K562 (cell line): ENCODE measurements around the gene SIX6. TPM values are rescaled to one million over a fixed set of nuclear protein-coding genes. Genes with fewer than 3 reads are reported as not detected.
"Not testable (repeated sequence)": the region's sequence is repeated elsewhere in the genome, so short reads cannot be mapped to it uniquely, and the experiment has no call there.

Source experiments
- ATAC-seq: fragments of 200-7000 bp; cut with Tn5 transposase; 3 replicates; pipeline ENCODE4 v1.9.1; 2020; ENCODE audit warnings: moderate library complexity
- BruUV-seq: library from RNA; stranded (reverse); fragments of 400-500 nt; replicated peaks from 2 replicates; lab custom pipeline; 2021; lab: Mats Ljungman, UMichigan
- CTCF ChIA-PET: fragments of 300-600 bp; formaldehyde crosslinking; extraction: SDS; loops from one replicate; lab custom pipeline; 2021; ENCODE audit warnings: low intra/inter-chr PET ratio; lab: Yijun Ruan, JAX
- POLR2A ChIA-PET: fragments of 300-600, 350-650 bp; sonication (Branson Sonifier 250); formaldehyde crosslinking; extraction: SDS; loops from one replicate; lab custom pipeline; 2021; ENCODE audit warnings: antibody characterized with exemption, inconsistent platforms; lab: Yijun Ruan, JAX
- DNase-seq, 4 experiments: peaks; one replicate each; pipeline versions ENCODE4 v3.0.0 to v3.0.0-alpha.2; 2011 to 2018; ENCODE audit warnings: low spot score in 3 of 4, mixed read lengths in 3 of 4; ENCODE audit errors: extremely low read depth in 1 of 4
- FAIRE-seq: peaks from 2 replicates; lab custom pipeline; 2011; peaks lifted over from hg19 to GRCh38; lab: Jason Lieb, UNC
- H2AFZ ChIP-seq: 2 replicates; pipeline ENCODE4 v1.6.0; 2011; ENCODE audit warnings: low read depth, low read length, control low read depth, inconsistent platforms
- H3K27ac ChIP-seq: fragments of 200-600 bp; 3 replicates; pipeline ENCODE4 v1.8.0; 2011; ENCODE audit warnings: low read depth, mild to moderate bottlenecking, control low read depth, inconsistent platforms, low read length, moderate library complexity, mixed read lengths; ENCODE audit errors: extremely low read depth
- H3K27me3 ChIP-seq, 2 experiments: fragments of 300-600 bp in 1 of 2; 2 replicates in 1 of 2; 3 replicates in 1 of 2; pipeline versions ENCODE4 v1.6.0 to v1.8.0; 2011; ENCODE audit warnings: inconsistent platforms in 2 of 2, low read length in 2 of 2, mild to moderate bottlenecking in 1 of 2, mixed read lengths in 1 of 2, moderate library complexity in 1 of 2; ENCODE audit not compliant: control insufficient read depth in 2 of 2, insufficient read depth in 2 of 2
- H3K36me3 ChIP-seq: fragments of 300-600 bp; 3 replicates; pipeline ENCODE4 v1.8.0; 2011; ENCODE audit warnings: mild to moderate bottlenecking, low read length, inconsistent platforms; ENCODE audit not compliant: control insufficient read depth, insufficient read depth
- H3K4me1 ChIP-seq, 2 experiments: fragments of 200-600 bp in 1 of 2; replicated peaks in 1 of 2; 2 replicates in 1 of 2; 3 replicates in 1 of 2; pipeline versions ENCODE4 v1.5.1 to v1.8.0; 2011; ENCODE audit warnings: inconsistent platforms in 2 of 2, low read length in 2 of 2, mild to moderate bottlenecking in 1 of 2, mixed read lengths in 1 of 2, moderate library complexity in 1 of 2; ENCODE audit not compliant: control insufficient read depth in 2 of 2, insufficient read depth in 2 of 2
- H3K4me2 ChIP-seq: 2 replicates; pipeline ENCODE4 v1.6.1; 2011; ENCODE audit warnings: low read length, control low read depth, inconsistent platforms, mixed read lengths; ENCODE audit not compliant: insufficient read depth
- H3K4me3 ChIP-seq: fragments of 200-600 bp; sonication (generic), shearing (Covaris generic); 2 replicates; pipeline ENCODE4 v1.5.1; 2016; ENCODE audit warnings: control low read depth, inconsistent platforms
- H3K79me2 ChIP-seq: fragments of 200-600 bp; 3 replicates; pipeline ENCODE4 v1.8.0; 2011; ENCODE audit warnings: low read length, inconsistent platforms; ENCODE audit not compliant: control insufficient read depth, insufficient read depth
- H3K9ac ChIP-seq, 2 experiments: 2 replicates each; pipeline versions ENCODE4 v1.6.0 to v1.6.1; 2011; ENCODE audit warnings: low read depth in 2 of 2, low read length in 2 of 2, control low read depth in 1 of 2, inconsistent platforms in 1 of 2, mild to moderate bottlenecking in 1 of 2, mixed read lengths in 1 of 2; ENCODE audit not compliant: insufficient read depth in 1 of 2
- H3K9me1 ChIP-seq: one replicate; pipeline ENCODE4 v1.6.0; 2011; ENCODE audit warnings: inconsistent platforms, mild to moderate bottlenecking, low read length, moderate library complexity; ENCODE audit not compliant: control insufficient read depth, insufficient read depth
- H3K9me3 ChIP-seq: replicated peaks from 2 replicates; pipeline ENCODE4 v1.5.1; 2011; ENCODE audit warnings: low read depth, low read length, inconsistent platforms; ENCODE audit not compliant: control insufficient read depth, insufficient read depth
- H4K20me1 ChIP-seq: replicated peaks from 2 replicates; pipeline ENCODE4 v1.6.1; 2011; ENCODE audit warnings: low read length, inconsistent platforms, mixed read lengths; ENCODE audit not compliant: control insufficient read depth, insufficient read depth
- ARID1B ChIP-seq: fragments of 450-650 bp; IDR thresholded peaks from 2 replicates; pipeline ENCODE4 v1.6.1; 2016; ENCODE audit warnings: antibody characterized with exemption, mild to moderate bottlenecking, inconsistent platforms
- ATF3 ChIP-seq, 2 experiments: fragments of 450-650 bp in 1 of 2; sonication (generic) in 1 of 2; formaldehyde crosslinking in 1 of 2; IDR thresholded peaks in 1 of 2; conservative IDR thresholded peaks in 1 of 2; 2 replicates each; pipeline versions ENCODE4 v1.6.1 to v1.8.1; 2016 to 2023; ENCODE audit warnings: mild to moderate bottlenecking in 2 of 2, moderate library complexity in 2 of 2, inconsistent platforms in 1 of 2, missing genetic modification reagents in 1 of 2
- FOSL1 ChIP-seq: fragments of 200-800 bp; sonication (Bioruptor generic); conservative IDR thresholded peaks from 2 replicates; pipeline ENCODE4 v1.6.1; 2016; ENCODE audit warnings: missing genetic modification characterization, missing compliant biosample characterization
- KHSRP ChIP-seq: fragments of 450-650 bp; IDR thresholded peaks from 2 replicates; pipeline ENCODE4 v1.6.1; 2017
- USF2 ChIP-seq: sonication (generic); formaldehyde crosslinking; IDR thresholded peaks from 2 replicates; pipeline ENCODE4 v1.5.0; 2020; ENCODE audit warnings: missing genetic modification reagents
- ZNF668 ChIP-seq: fragments of 250-450 bp; sonication (Bioruptor Pico); IDR thresholded peaks from 2 replicates; pipeline ENCODE4 v1.8.0; 2022; ENCODE audit warnings: mild to moderate bottlenecking, inconsistent platforms
- WGBS: fragments of 100-300 bp; shearing (Covaris generic); methylation state at CpG from one replicate; pipeline ENCODE4 v1.1.6; 2016; ENCODE audit warnings: low coverage, mixed read lengths; ENCODE audit not compliant: insufficient coverage; ENCODE audit errors: missing lambda C conversion rate; 5-methylcytosine and 5-hydroxymethylcytosine counted together
- in situ Hi-C: fragments of 300-500 bp; cut with MboI; formaldehyde crosslinking; loops from 4 replicates; pipeline ENCODE4 v1.15.0; 2018; ENCODE audit warnings: inconsistent platforms, mixed read lengths
- intact Hi-C: fragments of 100-400 bp; cut with micrococcal nuclease; formaldehyde crosslinking; loops from 2 replicates; pipeline ENCODE4 v1.14.2; 2022
- polyA plus RNA-seq, 8 experiments: library from polyadenylated mRNA; depleted of rRNA in 4 of 8; stranded (reverse) in 5 of 8; unstranded in 3 of 8; fragments of >200 nt; fragmentation: Nextera tagmentation in 2 of 8; fragmentation: Illumina TruSeq in 1 of 8; extraction: Ambion mirVana in 2 of 8; extraction: Trizol in 1 of 8; gene quantifications; 2 replicates each; pipeline versions ENCODE4 v1.2.1 to v1.2.3, GENCODE V29; 2011 to 2014; ENCODE audit warnings: inconsistent platforms in 1 of 8, missing spikeins in 1 of 8
- total RNA-seq, 7 experiments: library from RNA; depleted of rRNA in 6 of 7; stranded (reverse); fragments of >200 nt in 6 of 7; fragmentation: Illumina TruSeq in 2 of 7; extraction: Trizol in 2 of 7; gene quantifications; 2 replicates each; pipeline versions ENCODE4 v1.2.1 to v1.2.3, GENCODE V29; 2011 to 2021; ENCODE audit warnings: low replicate concordance in 1 of 7

The SIX6 gene
- total and polyA plus RNA-seq, 9 of the 15 experiments (the other 6 are each of a cell fraction or from before 2014, with no cell fraction given), result not detected

GRCh38 chr14:60508707-60509437 lies at the start of gene SIX6 (continued):
- TF ChIP-seq KHSRP (no peak), ZNF668 (CRISPR knock-in tag) (no peak)

DNA sequence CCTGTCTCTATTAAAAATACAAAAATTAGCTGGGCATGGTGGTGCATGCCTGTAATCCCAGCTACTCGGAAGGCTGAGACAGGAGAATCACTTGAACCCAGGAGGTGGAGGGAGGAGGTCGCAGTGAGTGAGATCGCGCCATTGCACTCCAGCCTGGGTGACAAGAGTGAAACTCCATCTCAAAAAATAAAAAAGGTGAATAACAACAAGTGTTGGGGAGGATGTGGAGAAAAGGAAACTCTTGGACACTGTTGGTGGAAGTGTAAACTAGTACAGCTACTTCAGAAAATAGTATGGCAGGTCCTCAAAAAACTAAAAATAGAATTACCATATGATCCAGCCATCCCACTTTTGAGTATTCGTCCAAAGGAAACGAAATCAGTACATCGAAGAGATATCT lies 28.7 kb upstream of the SIX6 start:
- BruUV-seq, H3K4me3 ChIP-seq, H3K9me3 ChIP-seq, H4K20me1 ChIP-seq, H3K27ac ChIP-seq, POLR2A ChIA-PET, ATAC-seq, FAIRE-seq, CTCF ChIA-PET, H3K36me3 ChIP-seq, H3K79me2 ChIP-seq, H3K9ac ChIP-seq, H3K4me2 ChIP-seq, in situ Hi-C loops, H3K27me3 ChIP-seq, H3K9me1 ChIP-seq, DNase-seq, H3K4me1 ChIP-seq, H2AFZ ChIP-seq: not testable (repeated sequence)
- intact Hi-C loops, result loop anchor here (10.0 kb wide), 1 partner anchor 225 kb away; no protein-coding TSS in a partner anchor
- WGBS, result 57% methylated on average over 7 of the region's 7 CpGs

- Histone ChIP-seq H3K27me3 (no peaks in the 10 kb centered on the region), H3K4me2 (no peak overlapping the region), H3K27ac (no peak overlapping the region), H3K9ac (no peak overlapping the region), H2AFZ (no peak overlapping the region), H4K20me1 (no peaks in the 10 kb centered on the region), H3K4me1 (peaks cover 0 to 7% of the 10 kb centered on the region in 2 experiments; a peak in 3 of 5 replicates), H3K4me3 (no peak overlapping the region), H3K36me3 (no peaks in the 10 kb centered on the region), H3K9me3 (peaks cover 1% of the 10 kb centered on the region; the same call in 1 of the 2 replicates), H3K79me2 (no peaks in the 10 kb centered on the region), H3K9me1 (no peaks in the 10 kb centered on the region)
- CTCF ChIA-PET, result no interaction called here
- intact Hi-C loops (loop anchor here (10.0 kb wide), 1 partner anchor 228 kb away; no protein-coding TSS in a partner anchor), in situ Hi-C loops (no loop called here)
- TF ChIP-seq USF2 (CRISPR knock-in tag) (no peak), ARID1B (0 out of 2 replicates have a peak, but pooled peaks have one; percentile 17), ATF3 (IDR thresholded peaks at IDR 0.05) (0 out of 2 replicates have a peak, but pooled peaks have one; percentile 20), ATF3 (CRISPR knock-in tag; conservative IDR thresholded peaks at IDR 0.05) (no peak), FOSL1 (tag) (0 out of 2 replicates have a peak, but pooled peaks have one; percentile 42)
- POLR2A ChIA-PET, result interaction anchor here (1.5 kb wide), 1 partner anchor 19 kb away, joined by 3 read pairs; no protein-coding TSS in a partner anchor
- ATAC-seq (no peak), FAIRE-seq (no peak), DNase-seq (no peak)
- 43% methylated on average over 1 of the region's 1 CpG for WGBS
- BruUV-seq, result no TSS peak
These were observed 26.2 kb upstream of the SIX6 start for GRCh38 chr14:60482743-60483142.
